Measurements from ENCODE around the gene SAMD13.

Gene SAMD13

GRCh38 chr1:84376000-84376910 lies 74.7 kb downstream of the SAMD13 start:
- DNase-seq, result no peak

GRCh38 chr1:84377480-84378095 lies 76.1 kb downstream of the SAMD13 start:
- DNase-seq, result no peak

- no peak for DNase-seq
Measured at GRCh38 chr1:84379138-84379916, 77.8 kb downstream of the SAMD13 start.

GRCh38 chr1:84379917-84380180 lies 78.3 kb downstream of the SAMD13 start:
- no peak for DNase-seq

- no peak for DNase-seq
Measured at GRCh38 chr1:84382127-84382526, 80.6 kb downstream of the SAMD13 start.

- DNase-seq, result no peak
Measured at GRCh38 chr1:84385347-84385746, 83.8 kb downstream of the SAMD13 start.

- no peak for DNase-seq
Measured at GRCh38 chr1:84386716-84387479, 85.4 kb downstream of the SAMD13 start.

- DNase-seq, result no peak
Measured at GRCh38 chr1:84387480-84388163, 86.1 kb downstream of the SAMD13 start.

GRCh38 chr1:84390226-84390625 lies 88.7 kb downstream of the SAMD13 start:
- no peak for DNase-seq

GRCh38 chr1:84398175-84399155 lies 97.0 kb downstream of the SAMD13 start, which contains the start of gene DNASE2B:
Gene DNASE2B, plus strand, starts transcription at chr1:84398484. Its CDS starts 81 bp downstream, at chr1:84398565.
- DNase-seq, result no peak

All from CD4-positive, alpha-beta T cell treated with Interleukin-4 for 4 hours (primary cell).